GM23338 (cell line): ENCODE data around the gene MLLT10. TPM values are rescaled to one million over a fixed set of nuclear protein-coding genes. Genes with fewer than 3 reads are reported as not detected.

Experiments
- ATAC-seq: fragments of 200-7000 bp; cut with Tn5 transposase; 3 replicates; pipeline ENCODE4 v1.9.1; 2020
- DNase-seq: peaks from one replicate; pipeline ENCODE4 v3.0.0-alpha.2; 2015; ENCODE audit warnings: low spot score
- H2AFZ ChIP-seq: fragments of 200-600 bp; sonication (generic); 2 replicates; pipeline ENCODE4 v1.8.0; 2016; ENCODE audit warnings: antibody characterized with exemption, mild to moderate bottlenecking, moderate library complexity
- H3F3A ChIP-seq: fragments of 200-600 bp; sonication (generic); replicated peaks from 2 replicates; pipeline ENCODE4 v1.8.0; 2017; ENCODE audit warnings: antibody characterized with exemption, mixed run types, low read depth
- H3K27ac ChIP-seq: fragments of 200-600 bp; sonication (generic); 2 replicates; pipeline ENCODE4 v1.6.1; 2016; ENCODE audit warnings: low read depth
- H3K27me3 ChIP-seq: fragments of 200-600 bp; sonication (generic); 2 replicates; pipeline ENCODE4 v1.8.0; 2016; ENCODE audit warnings: mild to moderate bottlenecking, mixed run types, moderate library complexity; ENCODE audit not compliant: insufficient read depth
- H3K36me3 ChIP-seq: fragments of 200-600 bp; sonication (generic); 2 replicates; pipeline ENCODE4 v1.8.0; 2016; ENCODE audit warnings: mild to moderate bottlenecking; ENCODE audit not compliant: insufficient read depth
- H3K4me1 ChIP-seq: fragments of 200-600 bp; sonication (generic); 2 replicates; pipeline ENCODE4 v1.8.0; 2016; ENCODE audit warnings: mild to moderate bottlenecking, moderate library complexity; ENCODE audit not compliant: insufficient read depth
- H3K4me2 ChIP-seq: fragments of 200-600 bp; sonication (generic); 2 replicates; pipeline ENCODE4 v1.7.1; 2017; ENCODE audit warnings: mixed run types
- H3K4me3 ChIP-seq: fragments of 200-600 bp; sonication (generic); 2 replicates; pipeline ENCODE4 v1.6.1; 2016; ENCODE audit warnings: mixed run types
- H3K79me2 ChIP-seq: fragments of 200-600 bp; sonication (generic); replicated peaks from 2 replicates; pipeline ENCODE4 v1.8.0; 2017; ENCODE audit warnings: mild to moderate bottlenecking; ENCODE audit not compliant: insufficient read depth
- H3K9me2 ChIP-seq: fragments of 200-600 bp; sonication (generic); 2 replicates; pipeline ENCODE4 v1.8.0; 2017; ENCODE audit not compliant: insufficient read depth
- H4K20me1 ChIP-seq: fragments of 200-600 bp; sonication (generic); replicated peaks from 2 replicates; pipeline ENCODE4 v1.8.0; 2017; ENCODE audit warnings: mild to moderate bottlenecking; ENCODE audit not compliant: insufficient read depth
- H3K27ac Mint-ChIP-seq: 2 replicates; pipeline ENCODE4 v1.8.0; 2020; ENCODE audit warnings: inconsistent platforms, mild to moderate bottlenecking, moderate library complexity, mixed read lengths
- H3K27me3 Mint-ChIP-seq: 3 replicates; pipeline ENCODE4 v1.8.0; 2022; ENCODE audit warnings: low read depth, mild to moderate bottlenecking, moderate library complexity, mixed read lengths, inconsistent platforms; ENCODE audit not compliant: insufficient read depth, poor library complexity
- H3K36me3 Mint-ChIP-seq: 3 replicates; pipeline ENCODE4 v1.8.0; 2021; ENCODE audit warnings: low read depth, mild to moderate bottlenecking, inconsistent platforms, moderate library complexity, mixed read lengths
- H3K4me1 Mint-ChIP-seq: 3 replicates; pipeline ENCODE4 v1.8.0; 2020; ENCODE audit warnings: mild to moderate bottlenecking, inconsistent platforms, mixed read lengths
- H3K4me3 Mint-ChIP-seq: 3 replicates; pipeline ENCODE4 v1.8.0; 2021; ENCODE audit warnings: moderate library complexity, mild to moderate bottlenecking, inconsistent platforms, mixed read lengths
- H3K9me3 Mint-ChIP-seq: 3 replicates; pipeline ENCODE4 v1.8.0; 2020; ENCODE audit warnings: moderate library complexity, mild to moderate bottlenecking, inconsistent platforms, mixed read lengths
- CREB1 ChIP-seq: fragments of 250-450 bp; sonication (Bioruptor Pico); IDR thresholded peaks from 2 replicates; pipeline ENCODE4 v1.5.0; 2020; ENCODE audit warnings: low read depth, mild to moderate bottlenecking, moderate library complexity
- EZH2 ChIP-seq: fragments of 200-600 bp; sonication (generic); IDR thresholded peaks from one replicate; pipeline ENCODE4 v1.8.0; 2017; ENCODE audit warnings: antibody characterized with exemption, mild to moderate bottlenecking, low read depth; ENCODE audit not compliant: unreplicated experiment
- EZH2phosphoT487 ChIP-seq: fragments of 200-600 bp; sonication (generic); IDR thresholded peaks from one replicate; pipeline ENCODE4 v1.8.1; 2018; ENCODE audit warnings: antibody characterized with exemption; ENCODE audit not compliant: unreplicated experiment
- JUNB ChIP-seq: IDR thresholded peaks from one replicate; pipeline ENCODE4 v1.6.1; 2016; ENCODE audit warnings: antibody characterized with exemption; ENCODE audit not compliant: unreplicated experiment
- NANOG ChIP-seq: IDR thresholded peaks from 2 replicates; pipeline ENCODE4 v1.6.1; 2016; ENCODE audit warnings: antibody characterized with exemption, borderline replicate concordance
- POLR2AphosphoS5 ChIP-seq: IDR thresholded peaks from 2 replicates; pipeline ENCODE4 v1.6.1; 2016; ENCODE audit warnings: antibody characterized with exemption, low read depth
- ZNF114 ChIP-seq: fragments of 250-450 bp; sonication (Bioruptor Pico); IDR thresholded peaks from 2 replicates; pipeline ENCODE4 v1.5.0; 2020; ENCODE audit warnings: mild to moderate bottlenecking, moderate library complexity
- polyA plus RNA-seq: library from polyadenylated mRNA; unstranded; fragments of >200 nt; fragmentation: Nextera tagmentation; extraction: Ambion mirVana; gene quantifications from 2 replicates; pipeline ENCODE4 v1.2.1, GENCODE V29; 2016
- total RNA-seq: library from RNA; depleted of rRNA; stranded (reverse); fragments of >200 nt; shearing (Covaris generic); gene quantifications from 2 replicates; pipeline ENCODE4 v1.2.3, GENCODE V29; 2014
- TF ChIP-seq, protein P1 (sequence below): fragments of 250-450 bp; sonication (Bioruptor Pico); IDR thresholded peaks from 2 replicates; pipeline ENCODE4 v1.5.0; 2020; ENCODE audit warnings: mild to moderate bottlenecking, moderate library complexity
- TF ChIP-seq, protein P2 (sequence below), 2 experiments: fragments of 200-600 bp in 1 of 2; sonication (generic) in 1 of 2; conservative IDR thresholded peaks; 2 replicates each; pipeline versions ENCODE4 v1.5.1 to v1.6.1; 2016 to 2017; ENCODE audit warnings: antibody characterized with exemption in 2 of 2, low read depth in 2 of 2, mild to moderate bottlenecking in 2 of 2, moderate library complexity in 1 of 2

The MLLT10 gene
- total and polyA plus RNA-seq, 2 experiments from 2014 or later, result 28.8 to 55.4 TPM

DNA sequence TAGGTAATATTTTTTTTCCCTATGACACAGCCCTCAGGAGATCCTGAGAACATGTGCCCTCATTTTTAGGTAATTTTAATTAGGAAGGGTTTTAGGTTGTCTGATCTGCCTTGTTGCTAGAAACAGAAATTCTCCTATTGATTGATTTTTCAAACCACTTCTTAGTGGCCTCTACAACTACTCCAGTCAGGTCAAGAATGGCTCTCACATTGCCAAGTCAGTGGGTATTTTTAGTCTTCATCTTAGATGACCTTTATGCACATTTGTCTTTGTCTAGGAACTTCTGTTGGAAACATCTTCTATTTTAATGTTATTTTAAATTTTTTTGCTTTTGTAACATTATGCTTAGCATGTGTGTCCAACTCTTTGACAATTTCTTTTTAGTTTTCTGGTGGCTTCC lies 162.3 kb downstream of the MLLT10 start:
- ATAC-seq (no peak), DNase-seq (no peak)
- no peak overlapping the region for H3K4me2 ChIP-seq
- no peaks in the 10 kb centered on the region for H3K9me2 ChIP-seq
- peaks cover 5% of the 10 kb centered on the region; the same call in 1 of the 2 replicates for H3K4me1 ChIP-seq
- H4K20me1 ChIP-seq, result no peaks in the 10 kb centered on the region
- no peak overlapping the region for H3K4me3 ChIP-seq
- no peaks in the 10 kb centered on the region for H3K27me3 ChIP-seq
- H3K27ac ChIP-seq, result no peak overlapping the region
- Mint-ChIP-seq H3K9me3 (peaks cover 27% of the 10 kb centered on the region), H3K27ac (0 out of 2 replicates have a peak overlapping the region, but pooled peaks have one; percentile 42), H3K27me3 (peaks cover 5% of the 10 kb centered on the region), H3K4me1 (peaks cover 22% of the 10 kb centered on the region), H3K36me3 (peaks cover 41% of the 10 kb centered on the region), H3K4me3 (no peak overlapping the region)
- H3K36me3 ChIP-seq, result no peaks in the 10 kb centered on the region
- H3F3A ChIP-seq, result no peaks in the 10 kb centered on the region
- no peak for TF ChIP-seq JUNB
- TF ChIP-seq NANOG, result no peak
- TF ChIP-seq ZNF114, result no peak
- no peak for TF ChIP-seq EZH2
- TF ChIP-seq EZH2phosphoT487, result no peak
- no peak for TF ChIP-seq CREB1
- TF ChIP-seq, protein P1, sequence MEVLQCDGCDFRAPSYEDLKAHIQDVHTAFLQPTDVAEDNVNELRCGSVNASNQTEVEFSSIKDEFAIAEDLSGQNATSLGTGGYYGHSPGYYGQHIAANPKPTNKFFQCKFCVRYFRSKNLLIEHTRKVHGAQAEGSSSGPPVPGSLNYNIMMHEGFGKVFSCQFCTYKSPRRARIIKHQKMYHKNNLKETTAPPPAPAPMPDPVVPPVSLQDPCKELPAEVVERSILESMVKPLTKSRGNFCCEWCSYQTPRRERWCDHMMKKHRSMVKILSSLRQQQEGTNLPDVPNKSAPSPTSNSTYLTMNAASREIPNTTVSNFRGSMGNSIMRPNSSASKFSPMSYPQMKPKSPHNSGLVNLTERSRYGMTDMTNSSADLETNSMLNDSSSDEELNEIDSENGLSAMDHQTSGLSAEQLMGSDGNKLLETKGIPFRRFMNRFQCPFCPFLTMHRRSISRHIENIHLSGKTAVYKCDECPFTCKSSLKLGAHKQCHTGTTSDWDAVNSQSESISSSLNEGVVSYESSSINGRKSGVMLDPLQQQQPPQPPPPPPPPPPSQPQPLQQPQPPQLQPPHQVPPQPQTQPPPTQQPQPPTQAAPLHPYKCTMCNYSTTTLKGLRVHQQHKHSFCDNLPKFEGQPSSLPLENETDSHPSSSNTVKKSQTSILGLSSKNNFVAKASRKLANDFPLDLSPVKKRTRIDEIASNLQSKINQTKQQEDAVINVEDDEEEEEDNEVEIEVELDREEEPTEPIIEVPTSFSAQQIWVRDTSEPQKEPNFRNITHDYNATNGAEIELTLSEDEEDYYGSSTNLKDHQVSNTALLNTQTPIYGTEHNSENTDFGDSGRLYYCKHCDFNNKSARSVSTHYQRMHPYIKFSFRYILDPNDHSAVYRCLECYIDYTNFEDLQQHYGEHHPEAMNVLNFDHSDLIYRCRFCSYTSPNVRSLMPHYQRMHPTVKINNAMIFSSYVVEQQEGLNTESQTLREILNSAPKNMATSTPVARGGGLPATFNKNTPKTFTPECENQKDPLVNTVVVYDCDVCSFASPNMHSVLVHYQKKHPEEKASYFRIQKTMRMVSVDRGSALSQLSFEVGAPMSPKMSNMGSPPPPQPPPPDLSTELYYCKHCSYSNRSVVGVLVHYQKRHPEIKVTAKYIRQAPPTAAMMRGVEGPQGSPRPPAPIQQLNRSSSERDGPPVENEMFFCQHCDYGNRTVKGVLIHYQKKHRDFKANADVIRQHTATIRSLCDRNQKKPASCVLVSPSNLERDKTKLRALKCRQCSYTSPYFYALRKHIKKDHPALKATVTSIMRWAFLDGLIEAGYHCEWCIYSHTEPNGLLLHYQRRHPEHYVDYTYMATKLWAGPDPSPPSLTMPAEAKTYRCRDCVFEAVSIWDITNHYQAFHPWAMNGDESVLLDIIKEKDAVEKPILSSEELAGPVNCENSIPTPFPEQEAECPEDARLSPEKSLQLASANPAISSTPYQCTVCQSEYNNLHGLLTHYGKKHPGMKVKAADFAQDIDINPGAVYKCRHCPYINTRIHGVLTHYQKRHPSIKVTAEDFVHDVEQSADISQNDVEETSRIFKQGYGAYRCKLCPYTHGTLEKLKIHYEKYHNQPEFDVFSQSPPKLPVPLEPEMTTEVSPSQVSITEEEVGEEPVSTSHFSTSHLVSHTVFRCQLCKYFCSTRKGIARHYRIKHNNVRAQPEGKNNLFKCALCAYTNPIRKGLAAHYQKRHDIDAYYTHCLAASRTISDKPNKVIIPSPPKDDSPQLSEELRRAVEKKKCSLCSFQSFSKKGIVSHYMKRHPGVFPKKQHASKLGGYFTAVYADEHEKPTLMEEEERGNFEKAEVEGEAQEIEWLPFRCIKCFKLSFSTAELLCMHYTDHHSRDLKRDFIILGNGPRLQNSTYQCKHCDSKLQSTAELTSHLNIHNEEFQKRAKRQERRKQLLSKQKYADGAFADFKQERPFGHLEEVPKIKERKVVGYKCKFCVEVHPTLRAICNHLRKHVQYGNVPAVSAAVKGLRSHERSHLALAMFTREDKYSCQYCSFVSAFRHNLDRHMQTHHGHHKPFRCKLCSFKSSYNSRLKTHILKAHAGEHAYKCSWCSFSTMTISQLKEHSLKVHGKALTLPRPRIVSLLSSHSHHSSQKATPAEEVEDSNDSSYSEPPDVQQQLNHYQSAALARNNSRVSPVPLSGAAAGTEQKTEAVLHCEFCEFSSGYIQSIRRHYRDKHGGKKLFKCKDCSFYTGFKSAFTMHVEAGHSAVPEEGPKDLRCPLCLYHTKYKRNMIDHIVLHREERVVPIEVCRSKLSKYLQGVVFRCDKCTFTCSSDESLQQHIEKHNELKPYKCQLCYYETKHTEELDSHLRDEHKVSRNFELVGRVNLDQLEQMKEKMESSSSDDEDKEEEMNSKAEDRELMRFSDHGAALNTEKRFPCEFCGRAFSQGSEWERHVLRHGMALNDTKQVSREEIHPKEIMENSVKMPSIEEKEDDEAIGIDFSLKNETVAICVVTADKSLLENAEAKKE, result no peak
- no peak for TF ChIP-seq POLR2AphosphoS5
- TF ChIP-seq, protein P2, sequence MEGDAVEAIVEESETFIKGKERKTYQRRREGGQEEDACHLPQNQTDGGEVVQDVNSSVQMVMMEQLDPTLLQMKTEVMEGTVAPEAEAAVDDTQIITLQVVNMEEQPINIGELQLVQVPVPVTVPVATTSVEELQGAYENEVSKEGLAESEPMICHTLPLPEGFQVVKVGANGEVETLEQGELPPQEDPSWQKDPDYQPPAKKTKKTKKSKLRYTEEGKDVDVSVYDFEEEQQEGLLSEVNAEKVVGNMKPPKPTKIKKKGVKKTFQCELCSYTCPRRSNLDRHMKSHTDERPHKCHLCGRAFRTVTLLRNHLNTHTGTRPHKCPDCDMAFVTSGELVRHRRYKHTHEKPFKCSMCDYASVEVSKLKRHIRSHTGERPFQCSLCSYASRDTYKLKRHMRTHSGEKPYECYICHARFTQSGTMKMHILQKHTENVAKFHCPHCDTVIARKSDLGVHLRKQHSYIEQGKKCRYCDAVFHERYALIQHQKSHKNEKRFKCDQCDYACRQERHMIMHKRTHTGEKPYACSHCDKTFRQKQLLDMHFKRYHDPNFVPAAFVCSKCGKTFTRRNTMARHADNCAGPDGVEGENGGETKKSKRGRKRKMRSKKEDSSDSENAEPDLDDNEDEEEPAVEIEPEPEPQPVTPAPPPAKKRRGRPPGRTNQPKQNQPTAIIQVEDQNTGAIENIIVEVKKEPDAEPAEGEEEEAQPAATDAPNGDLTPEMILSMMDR (conservative IDR thresholded peaks at IDR 0.05; ENCODE audit: low read depth in 2 of 2), result no peak
- H3K79me2 ChIP-seq, result peaks cover 60% of the 10 kb centered on the region
- H2AFZ ChIP-seq, result no peak overlapping the region
